ENCODE results near the gene ST3GAL5. TPM values are rescaled to one million over a fixed set of nuclear protein-coding genes. Genes with fewer than 3 reads are reported as not detected.

ST3GAL5 gene
- total and polyA plus RNA-seq, 2 experiments from 2014 or later: 3.2 to 7.9 TPM

Small RNAs within 50 kb of the gene (small RNA-seq; reads per million reads assigned to genes)
- gene RN7SKP83 (ENCODE audit: low replicate concordance): not detected

Other genes with a start within 250 kb of the ST3GAL5 start
- not detected in 2 replicates for gene SFTPB, start 220.8 kb downstream of the ST3GAL5 start, total RNA-seq (2014; rRNA removed; shearing (Covaris generic))
- 0.06 TPM in 1 of 2 replicates, not detected in the other for gene SFTPB, start 220.8 kb downstream of the ST3GAL5 start, polyA plus RNA-seq (2016; fragmentation: Nextera tagmentation; extraction: Ambion mirVana)
- gene GNLY, start 194.6 kb downstream of the ST3GAL5 start, total RNA-seq (2014; rRNA removed; shearing (Covaris generic)): not detected in 2 replicates
- gene GNLY, start 194.6 kb downstream of the ST3GAL5 start, polyA plus RNA-seq (2016; fragmentation: Nextera tagmentation; extraction: Ambion mirVana): not detected in 2 replicates
- gene ATOH8, start 135.0 kb downstream of the ST3GAL5 start, total RNA-seq (2014; rRNA removed; shearing (Covaris generic)): 0.62 and 0.97 TPM in 2 replicates
- 0.11 and 0.45 TPM in 2 replicates for gene ATOH8, start 135.0 kb downstream of the ST3GAL5 start, polyA plus RNA-seq (2016; fragmentation: Nextera tagmentation; extraction: Ambion mirVana)
- gene POLR1A, start 216.9 kb upstream of the ST3GAL5 start, total RNA-seq (2014; rRNA removed; shearing (Covaris generic)): 33.4 and 43.2 TPM in 2 replicates
- gene POLR1A, start 216.9 kb upstream of the ST3GAL5 start, polyA plus RNA-seq (2016; fragmentation: Nextera tagmentation; extraction: Ambion mirVana): 13.8 and 16.9 TPM in 2 replicates
- 147 and 223 TPM in 2 replicates for gene PTCD3, start 217.2 kb upstream of the ST3GAL5 start, total RNA-seq (2014; rRNA removed; shearing (Covaris generic))
- gene PTCD3, start 217.2 kb upstream of the ST3GAL5 start, polyA plus RNA-seq (2016; fragmentation: Nextera tagmentation; extraction: Ambion mirVana): 87.6 and 140 TPM in 2 replicates

Data from GM23338 (cell line).